Pulmonary artery endothelial cell (primary cell): ENCODE data around the gene ARHGAP26. TPM values are rescaled to one million over a fixed set of nuclear protein-coding genes. Genes with fewer than 3 reads are reported as not detected.

ENCODE experiments used
- DNase-seq: peaks from one replicate; pipeline ENCODE4 v3.0.0-alpha.2; 2011; ENCODE audit warnings: low read depth, low spot score
- total RNA-seq: library from RNA; depleted of rRNA; stranded (reverse); fragments of >200 nt; gene quantifications from 2 replicates; pipeline ENCODE4 v1.2.3, GENCODE V29; 2014

Gene ARHGAP26
- total RNA-seq, 1 donor from 2014 or later, result 6.8 TPM

- no peak for DNase-seq
Observed at GRCh38 chr5:143135832-143136551, 365.8 kb downstream of the ARHGAP26 start.

- DNase-seq, result no peak
Observed at GRCh38 chr5:143138839-143139238, 368.7 kb downstream of the ARHGAP26 start.

GRCh38 chr5:143139585-143139984 lies 369.4 kb downstream of the ARHGAP26 start:
- DNase-seq, result no peak

- DNase-seq, result no peak
Observed at GRCh38 chr5:143140492-143141203, 370.5 kb downstream of the ARHGAP26 start.

GRCh38 chr5:143141652-143142051 lies 371.5 kb downstream of the ARHGAP26 start:
- DNase-seq, result no peak

- DNase-seq, result no peak
Observed at GRCh38 chr5:143142596-143143435, 372.6 kb downstream of the ARHGAP26 start.

- no peak for DNase-seq
Observed at GRCh38 chr5:143143973-143144372, 373.8 kb downstream of the ARHGAP26 start.

- DNase-seq, result no peak
Observed at GRCh38 chr5:143145243-143146160, 375.3 kb downstream of the ARHGAP26 start.

GRCh38 chr5:143146161-143146560 lies 376.0 kb downstream of the ARHGAP26 start:
- DNase-seq, result no peak

GRCh38 chr5:143147383-143147782 lies 377.2 kb downstream of the ARHGAP26 start:
- DNase-seq, result no peak

GRCh38 chr5:143147902-143148301 lies 377.7 kb downstream of the ARHGAP26 start:
- no peak for DNase-seq

GRCh38 chr5:143148771-143149170 lies 378.6 kb downstream of the ARHGAP26 start:
- DNase-seq, result no peak

- DNase-seq, result no peak
Observed at GRCh38 chr5:143149759-143150158, 379.6 kb downstream of the ARHGAP26 start.

GRCh38 chr5:143151056-143151700 lies 381.0 kb downstream of the ARHGAP26 start:
- no peak for DNase-seq

GRCh38 chr5:143152445-143152844 lies 382.3 kb downstream of the ARHGAP26 start:
- no peak for DNase-seq

GRCh38 chr5:143153332-143154119 lies 383.3 kb downstream of the ARHGAP26 start:
- no peak for DNase-seq

GRCh38 chr5:143154510-143155370 lies 384.6 kb downstream of the ARHGAP26 start:
- DNase-seq, result no peak

GRCh38 chr5:143155455-143155854 lies 385.3 kb downstream of the ARHGAP26 start:
- DNase-seq, result no peak

- no peak for DNase-seq
Observed at GRCh38 chr5:143156086-143156485, 385.9 kb downstream of the ARHGAP26 start.
